GM18502 (cell line): Measurements from ENCODE around the gene TNFAIP8L2.

ENCODE experiments used
- ATAC-seq: cut with Tn5 transposase; IDR thresholded peaks from one replicate; pipeline ENCODE4 v1.9.1; 2021; ENCODE audit warnings: mild to moderate bottlenecking; ENCODE audit not compliant: unreplicated experiment, poor library complexity

Gene TNFAIP8L2

DNA sequence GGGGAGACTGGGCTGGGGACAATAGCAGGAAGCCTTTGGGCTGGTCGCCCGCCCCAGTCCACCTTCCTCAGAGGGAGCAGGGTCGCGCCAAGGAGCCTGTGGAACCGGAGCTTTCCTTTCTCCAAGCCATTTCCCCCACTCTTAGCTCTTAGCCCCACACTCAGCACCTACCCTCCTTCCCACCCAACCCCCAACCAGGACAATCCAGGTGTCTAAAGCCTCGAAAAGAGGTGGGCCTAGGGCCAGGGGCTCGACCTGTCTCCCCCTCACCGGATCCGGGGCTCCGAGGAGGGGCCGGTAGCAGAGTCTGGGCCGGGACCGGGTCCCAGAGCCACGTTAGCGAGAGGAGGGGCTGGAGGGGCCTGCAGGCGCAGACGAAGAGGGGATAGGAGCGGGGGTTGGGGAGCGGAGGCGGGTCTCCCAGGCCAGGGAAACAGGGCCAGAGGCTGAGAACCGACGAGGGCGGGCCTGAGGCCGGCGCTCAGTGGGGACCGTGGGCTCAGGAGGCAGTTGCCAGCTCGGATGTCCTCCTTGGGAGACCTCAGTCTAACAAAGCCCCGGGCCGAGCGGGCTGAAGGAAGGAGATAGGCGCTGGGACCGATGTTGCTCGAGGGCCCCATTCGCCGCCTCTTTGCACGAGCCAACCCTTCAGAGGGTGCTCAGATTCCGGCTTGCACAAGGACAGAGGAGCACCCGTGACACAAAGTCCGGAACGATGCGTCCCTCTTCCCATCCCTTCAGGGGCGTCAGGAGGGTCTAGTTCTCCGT lies 11.0 kb upstream of the TNFAIP8L2 start:
- no peak for ATAC-seq

DNA sequence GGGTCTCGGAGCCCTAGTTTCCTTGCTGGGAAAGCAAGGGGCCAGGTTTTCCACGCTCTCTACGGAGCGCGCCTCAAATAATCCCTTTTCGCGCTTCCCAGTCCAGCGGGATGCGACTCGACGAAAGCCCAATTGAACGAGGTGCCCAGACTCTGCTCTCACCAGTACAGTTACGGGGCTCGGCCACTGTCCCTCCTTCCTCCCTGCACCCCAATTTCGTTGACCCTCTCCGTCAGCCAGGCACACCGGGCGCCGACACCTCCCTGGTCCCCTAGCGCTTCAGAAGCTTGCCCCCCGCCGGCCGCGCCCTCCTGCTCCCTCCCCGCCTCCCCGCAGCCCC lies 10.4 kb upstream of the TNFAIP8L2 start:
- ATAC-seq: no peak

DNA sequence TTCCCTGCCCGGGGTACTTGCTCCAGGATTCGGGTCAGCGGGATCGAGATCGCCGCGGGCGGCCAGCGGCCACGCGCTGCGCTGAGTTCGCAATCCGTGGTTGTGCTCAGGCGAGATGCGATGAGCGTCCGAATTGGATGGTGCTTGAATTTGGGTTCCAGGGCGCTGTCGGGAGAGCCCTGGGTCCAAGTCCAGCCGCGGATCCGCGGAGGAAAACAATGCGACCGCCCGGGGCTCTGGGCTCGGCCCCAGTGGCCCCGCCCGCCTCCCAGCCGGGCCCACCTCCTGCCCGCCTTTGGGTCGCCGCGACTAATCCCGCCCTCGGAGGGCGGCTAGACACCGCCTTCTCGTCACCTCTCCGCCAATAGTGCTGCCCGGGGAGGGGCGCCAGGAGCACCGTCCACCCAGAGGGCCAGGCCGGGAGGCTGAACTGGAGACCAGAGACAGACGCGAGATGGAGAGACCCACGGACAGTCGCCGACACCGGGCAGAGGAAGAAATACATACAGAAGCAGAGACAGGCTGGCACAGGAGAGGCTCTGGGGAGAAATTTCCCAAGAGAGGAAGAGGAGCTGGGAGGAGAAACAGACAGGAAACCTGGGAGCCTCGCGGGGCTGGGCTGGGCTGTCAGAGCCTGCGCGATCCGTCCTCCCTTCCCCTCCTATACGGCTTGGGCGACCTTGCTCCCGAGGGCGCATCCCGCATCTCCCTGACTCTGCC lies 9.9 kb upstream of the TNFAIP8L2 start, which contains the start of gene SEMA6C:
Gene SEMA6C (minus strand): TSS at position 220 of the 720 bp plus-strand sequence. CDS start 4,010 bp downstream, outside the sequence.
- peak; percentile 98 for ATAC-seq

DNA sequence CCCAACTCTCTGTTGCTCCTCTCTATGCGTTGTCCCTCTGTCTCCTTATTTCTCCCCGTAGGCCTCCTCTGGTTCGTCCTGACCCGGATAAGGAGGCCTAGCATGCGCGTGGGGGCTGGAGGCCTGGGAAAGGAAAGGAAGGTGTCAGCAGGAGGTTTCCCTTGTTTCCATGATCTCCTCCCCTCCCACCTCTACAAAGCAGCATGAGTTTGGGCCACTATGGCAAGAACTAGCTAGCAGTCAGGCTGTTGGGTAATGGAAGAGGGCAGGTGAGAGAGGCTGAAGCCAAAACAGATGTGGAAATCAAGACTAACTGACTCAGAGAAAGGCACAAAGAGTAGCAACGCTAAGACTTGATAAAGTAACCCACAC lies 9.3 kb upstream of the TNFAIP8L2 start:
- ATAC-seq: no peak

DNA sequence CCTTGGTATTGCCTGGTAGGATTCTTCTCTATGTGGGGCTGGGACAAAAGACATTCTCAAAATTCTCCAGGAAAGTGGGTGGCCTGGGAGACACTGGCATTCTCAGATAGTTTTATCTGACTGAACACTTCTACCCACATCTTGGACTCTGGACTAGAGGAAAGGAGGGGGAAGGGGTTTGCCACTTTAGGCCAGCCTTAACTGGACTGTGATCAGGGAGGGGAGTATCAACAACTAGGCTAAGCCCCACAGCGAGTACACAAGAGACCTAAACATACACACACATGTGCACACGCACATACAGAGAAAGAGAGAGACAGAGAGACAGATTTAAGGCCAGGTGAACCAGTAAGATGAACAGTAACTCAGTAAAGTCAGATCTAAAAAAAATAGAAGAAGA lies 8.8 kb upstream of the TNFAIP8L2 start:
- ATAC-seq: no peak

DNA sequence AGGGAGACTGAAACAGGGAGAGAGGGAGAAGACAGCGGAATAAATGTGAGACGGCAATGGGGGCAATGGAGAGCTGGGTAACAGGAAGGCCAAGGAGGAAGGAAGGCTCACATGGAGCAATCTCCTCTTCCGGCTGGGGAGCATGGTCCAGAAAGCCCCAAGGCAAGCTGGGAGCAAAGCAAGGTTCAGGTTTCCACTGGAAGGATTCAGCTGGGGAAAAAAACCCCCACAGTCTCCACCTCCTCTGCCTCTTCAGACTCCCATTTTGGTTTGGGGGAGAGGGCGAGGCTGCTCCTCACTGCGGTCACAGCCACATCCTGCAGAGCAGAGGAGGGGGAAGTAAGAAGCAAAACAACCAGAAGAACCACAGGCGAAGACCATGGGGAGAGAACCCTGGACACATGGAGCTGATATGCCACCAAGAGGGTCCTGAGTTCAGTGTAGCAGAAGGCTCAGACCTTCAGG lies 650 bp downstream of the TNFAIP8L2 start:
- ATAC-seq: no peak

DNA sequence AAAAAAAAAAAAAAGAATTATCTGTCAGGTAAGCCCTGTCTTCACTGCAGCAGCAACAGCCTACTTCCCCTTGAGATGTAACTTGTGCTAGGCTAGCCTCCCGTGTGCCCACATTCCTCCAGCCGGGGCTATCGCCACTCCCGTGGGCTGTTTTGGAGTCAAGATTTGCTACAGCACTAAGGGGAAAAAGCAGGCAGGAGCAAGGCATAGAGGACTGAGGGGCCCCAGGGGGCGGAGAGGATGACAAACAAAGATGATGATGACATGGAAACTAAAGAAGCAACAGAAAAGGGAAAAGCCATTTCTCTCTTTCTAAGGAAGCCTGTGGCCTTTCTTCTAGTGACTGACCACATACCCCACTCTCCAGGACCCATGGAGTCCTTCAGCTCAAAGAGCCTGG lies 1.9 kb downstream of the TNFAIP8L2 start:
- ATAC-seq: no peak

DNA sequence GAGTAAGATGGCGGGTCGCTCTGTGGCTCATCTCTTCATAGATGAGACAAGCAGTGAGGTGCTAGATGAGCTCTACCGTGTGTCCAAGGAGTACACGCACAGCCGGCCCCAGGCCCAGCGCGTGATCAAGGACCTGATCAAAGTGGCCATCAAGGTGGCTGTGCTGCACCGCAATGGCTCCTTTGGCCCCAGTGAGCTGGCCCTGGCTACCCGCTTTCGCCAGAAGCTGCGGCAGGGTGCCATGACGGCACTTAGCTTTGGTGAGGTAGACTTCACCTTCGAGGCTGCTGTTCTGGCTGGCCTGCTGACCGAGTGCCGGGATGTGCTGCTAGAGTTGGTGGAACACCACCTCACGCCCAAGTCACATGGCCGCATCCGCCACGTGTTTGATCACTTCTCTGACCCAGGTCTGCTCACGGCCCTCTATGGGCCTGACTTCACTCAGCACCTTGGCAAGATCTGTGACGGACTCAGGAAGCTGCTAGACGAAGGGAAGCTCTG lies 2.4 kb downstream of the TNFAIP8L2 start:
- no peak for ATAC-seq

DNA sequence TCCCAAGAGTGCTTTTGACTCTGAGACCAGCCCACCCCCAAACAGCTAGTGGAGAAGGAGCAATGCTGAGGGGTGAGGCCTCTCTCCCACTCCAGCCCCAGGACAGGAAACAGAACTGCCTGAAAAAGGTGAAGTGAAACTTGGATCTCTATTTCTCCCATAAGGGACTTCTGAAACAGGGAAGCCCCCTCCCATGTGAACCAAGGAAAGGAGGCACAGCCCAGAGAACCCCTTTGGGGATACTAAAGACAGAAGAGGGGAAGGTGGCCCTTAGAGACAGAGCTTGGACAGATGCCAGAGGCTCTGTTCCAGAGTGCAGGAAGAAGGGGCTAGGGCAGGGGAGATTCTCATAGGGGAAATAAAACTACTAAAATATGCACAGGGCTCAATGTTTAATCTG lies 2.9 kb downstream of the TNFAIP8L2 start:
- ATAC-seq: no peak

DNA sequence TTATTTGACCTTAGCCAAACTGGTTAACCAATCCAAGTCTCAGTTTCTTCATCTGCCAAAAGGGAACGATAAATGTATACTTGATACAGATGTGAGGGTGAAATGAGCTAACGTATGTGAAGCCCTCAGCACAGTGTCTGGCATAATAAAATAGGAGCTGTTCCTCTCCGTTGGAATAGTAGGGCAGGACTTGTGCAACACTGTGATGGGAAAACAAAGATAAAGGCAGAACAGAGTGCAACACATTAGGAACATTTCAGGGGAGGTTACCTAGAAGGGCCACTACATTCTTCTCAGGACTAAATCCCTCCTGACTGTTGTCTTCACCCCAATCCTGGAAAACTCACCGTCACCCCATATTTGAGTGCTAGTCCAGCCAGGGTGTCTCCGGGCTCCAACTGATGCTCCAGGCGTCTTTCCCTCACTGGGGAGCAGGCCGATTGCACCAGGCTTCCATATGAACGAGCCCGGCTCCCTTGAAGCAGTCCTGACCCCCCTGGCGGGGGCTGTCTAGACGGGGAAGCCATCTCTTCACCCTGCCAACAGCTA lies 8.4 kb downstream of the TNFAIP8L2 start:
- ATAC-seq: no peak

DNA sequence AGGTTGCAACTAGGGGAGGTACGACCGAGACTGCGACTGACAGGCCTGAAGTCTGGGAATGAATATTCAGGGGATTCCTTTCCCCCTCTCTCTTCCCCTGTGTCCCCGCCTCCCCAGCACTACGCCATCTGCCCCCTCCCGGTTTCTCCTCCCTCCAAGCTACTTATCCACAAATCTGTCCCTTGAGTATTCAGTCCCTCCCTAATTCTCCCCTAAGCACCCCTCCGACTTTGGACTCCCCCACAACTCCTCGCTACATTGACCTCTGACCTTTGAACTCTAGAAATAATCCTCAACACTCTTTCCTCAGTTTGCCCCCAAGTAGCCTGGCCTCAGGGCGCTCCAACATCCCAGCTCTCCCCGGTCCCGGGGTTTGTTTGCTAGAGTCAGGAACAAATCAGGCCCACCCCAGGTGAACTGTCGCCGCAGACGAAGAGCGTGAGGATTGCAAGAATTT lies 8.9 kb downstream of the TNFAIP8L2 start:
- no peak for ATAC-seq

DNA sequence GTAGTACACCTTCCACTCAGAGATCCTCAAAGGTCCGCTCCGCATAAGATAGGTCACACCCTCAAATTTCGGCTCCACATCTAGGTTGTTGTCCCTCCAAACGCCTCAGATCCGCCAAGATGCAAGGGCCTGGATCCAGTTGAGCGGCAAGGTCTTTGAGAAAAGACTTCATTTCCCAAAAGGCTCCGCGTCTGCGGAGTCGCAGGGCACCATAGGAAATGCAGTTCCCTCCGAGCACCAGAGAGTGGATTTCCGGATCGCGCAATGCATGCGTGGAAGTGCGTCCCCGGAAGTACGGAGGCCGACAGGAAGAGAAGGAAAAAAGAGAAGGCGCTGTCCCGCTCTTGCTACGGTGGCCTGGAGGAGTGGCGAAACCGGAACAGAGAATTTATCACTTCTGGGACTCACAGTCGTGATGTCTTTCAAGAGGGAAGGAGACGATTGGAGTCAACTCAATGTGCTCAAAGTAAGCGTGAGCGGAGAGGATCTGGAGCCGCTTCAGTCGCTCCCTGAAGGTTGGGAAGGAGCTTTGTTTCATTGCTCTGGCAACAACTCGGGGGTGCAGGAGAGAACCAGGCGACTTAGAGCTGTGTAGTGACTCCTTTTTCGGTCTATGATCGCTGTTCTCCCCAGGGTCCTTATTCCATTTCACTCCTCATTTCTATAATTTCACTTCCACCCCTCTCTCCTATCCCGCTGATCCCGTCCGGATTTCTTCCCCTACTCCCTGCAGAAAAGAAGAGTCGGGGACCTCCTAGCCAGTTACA lies 9.5 kb downstream of the TNFAIP8L2 start, which contains the start of the genes LYSMD1 and SCNM1:
Gene LYSMD1 (minus strand): TSS at position 165 of the 767 bp plus-strand sequence. CDS start 644 bp downstream, outside the sequence.
Gene SCNM1 (plus strand): TSS at position 407 of the 767 bp plus-strand sequence. CDS start 9 bp downstream, at position 416.
- peak; percentile 89 for ATAC-seq

DNA sequence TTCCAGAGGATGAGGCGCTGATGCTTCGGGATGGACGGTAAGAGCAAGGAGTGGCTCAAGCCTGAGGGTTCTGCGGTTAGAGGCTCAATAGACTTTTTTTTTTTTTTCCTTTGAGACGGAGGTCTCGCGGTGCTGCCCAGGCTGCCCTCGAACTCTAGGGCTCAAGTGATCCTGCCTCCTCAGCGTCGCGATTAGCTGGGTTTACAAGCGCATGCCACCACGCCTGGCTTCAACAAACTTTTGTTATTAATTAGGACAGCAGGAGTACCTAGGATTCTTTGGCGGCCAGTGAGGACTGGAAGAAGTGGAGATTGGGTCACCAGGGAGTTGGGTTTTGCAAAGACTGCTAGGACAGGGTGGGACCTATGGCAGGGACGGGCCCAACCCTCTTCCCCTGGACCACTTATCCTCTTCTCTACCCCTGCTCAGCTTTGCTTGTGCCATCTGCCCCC lies 10.1 kb downstream of the TNFAIP8L2 start:
- no peak for ATAC-seq

DNA sequence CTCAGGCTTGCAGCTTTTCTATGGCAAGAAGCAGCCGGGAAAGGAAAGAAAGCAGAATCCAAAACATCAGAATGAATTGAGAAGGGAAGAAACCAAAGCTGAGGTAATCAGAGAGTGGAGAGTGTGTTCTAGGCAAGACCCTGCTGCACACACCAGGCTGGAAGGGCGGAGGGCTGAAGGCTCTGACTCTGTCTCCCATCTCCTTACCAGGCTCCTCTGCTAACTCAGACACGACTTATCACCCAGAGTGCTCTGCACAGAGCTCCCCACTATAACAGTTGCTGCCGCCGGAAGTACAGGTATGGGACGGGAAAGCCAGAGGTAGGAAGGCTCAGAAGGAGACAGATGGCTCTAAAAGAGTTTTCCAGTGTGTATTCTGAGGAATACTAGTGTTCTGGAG lies 10.7 kb downstream of the TNFAIP8L2 start:
- ATAC-seq: no peak

DNA sequence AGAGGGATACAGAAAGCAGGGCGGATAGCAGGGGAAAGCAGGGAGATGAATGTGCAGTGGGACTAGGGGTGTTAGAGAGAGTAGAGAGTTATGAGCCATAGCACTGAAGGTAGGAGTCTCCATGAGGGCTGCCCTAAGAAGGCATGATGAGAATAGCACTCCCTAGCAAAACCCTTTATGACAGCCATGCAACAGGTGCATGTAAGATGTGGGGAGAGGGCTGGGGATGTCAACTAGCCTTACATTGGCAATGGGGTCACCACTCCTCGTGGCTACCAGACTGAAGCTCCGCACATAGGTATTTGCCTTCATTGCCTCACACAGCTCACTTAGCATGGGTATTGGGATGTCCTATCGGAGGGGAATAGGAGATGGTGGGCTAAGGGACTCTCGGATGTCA lies 14.7 kb downstream of the TNFAIP8L2 start:
- ATAC-seq: no peak

DNA sequence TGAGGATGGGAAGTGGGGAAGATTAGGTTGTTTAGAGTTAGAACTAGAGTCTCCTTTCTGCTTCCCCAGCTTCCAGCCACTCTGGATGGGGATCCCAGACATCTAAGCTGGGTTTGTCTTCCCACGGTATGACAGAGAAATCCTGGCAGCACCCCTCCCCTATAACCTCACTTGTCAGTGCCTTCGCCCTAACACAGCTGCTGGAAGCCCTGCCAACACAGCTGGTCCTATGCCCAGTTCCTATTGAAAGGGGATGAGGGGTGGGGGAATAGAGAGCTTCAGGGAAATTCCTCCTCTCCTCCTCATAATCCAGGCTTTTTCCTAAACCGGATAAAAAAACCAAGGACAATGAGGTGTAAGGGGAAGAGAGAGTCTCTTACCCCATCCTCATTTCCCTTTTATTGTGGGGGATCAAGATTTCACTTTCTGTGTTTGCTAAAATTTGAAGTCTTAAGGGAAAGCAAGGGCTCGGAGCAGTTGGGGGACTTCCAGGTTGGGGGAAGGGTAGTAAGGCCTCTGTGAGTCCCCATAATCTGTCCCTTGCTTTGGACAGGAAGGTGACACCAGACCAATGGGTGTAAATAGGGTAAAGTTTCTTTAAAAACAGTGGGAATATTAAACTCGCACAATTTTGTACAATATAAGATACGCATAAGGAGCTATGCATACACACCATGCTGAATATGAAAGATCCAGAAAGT lies 18.7 kb downstream of the TNFAIP8L2 start:
- ATAC-seq: no peak

DNA sequence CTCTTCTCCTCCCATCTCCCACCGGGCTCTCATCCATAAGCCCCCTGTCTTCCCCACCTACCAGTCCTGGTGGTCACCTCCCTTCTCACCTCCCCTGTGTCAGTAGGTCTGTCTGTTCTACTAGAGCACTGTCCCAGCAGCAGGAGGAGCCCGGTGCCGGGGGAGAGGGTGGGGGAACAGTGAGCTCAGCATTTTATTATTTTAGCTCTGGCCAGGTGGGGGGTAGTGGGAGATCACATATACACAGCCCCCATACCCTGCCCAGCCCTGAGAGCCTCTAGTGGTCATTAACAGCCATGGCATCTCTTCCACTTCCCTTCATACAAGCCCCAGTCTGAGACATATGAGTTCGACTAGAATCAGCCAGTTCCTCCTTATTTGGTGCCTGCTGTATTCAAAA lies 19.4 kb downstream of the TNFAIP8L2 start, which contains the start of gene TMOD4:
Gene TMOD4 (minus strand): TSS at position 119 of the 400 bp plus-strand sequence. CDS start 1,106 bp downstream, outside the sequence.
- ATAC-seq: no peak

DNA sequence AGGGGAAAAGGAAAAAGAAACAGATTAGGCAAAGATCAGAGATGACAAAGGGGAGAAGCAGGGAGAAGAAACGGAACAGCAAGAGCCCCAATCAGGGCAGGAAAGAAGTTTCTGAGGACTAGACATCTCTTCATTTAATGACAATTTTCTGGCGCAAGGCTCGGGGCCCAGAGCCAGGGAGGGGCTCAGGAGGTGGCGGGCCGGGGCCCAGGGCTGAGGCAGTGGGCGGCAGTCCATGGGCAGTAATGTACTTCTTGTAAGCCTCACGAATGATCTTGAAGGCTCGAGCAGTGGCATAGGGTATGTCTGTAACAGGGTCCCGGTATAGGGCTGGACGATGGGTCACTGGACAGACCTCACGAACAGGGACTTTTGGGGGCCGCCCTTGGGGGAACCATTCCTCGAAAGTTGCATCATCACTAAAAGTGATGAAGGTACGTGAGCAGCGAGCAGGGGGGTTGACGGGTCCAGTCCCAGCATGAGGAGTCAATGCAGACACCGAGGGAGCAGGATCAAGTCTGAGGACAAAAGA lies 20.1 kb downstream of the TNFAIP8L2 start:
- no peak for ATAC-seq

DNA sequence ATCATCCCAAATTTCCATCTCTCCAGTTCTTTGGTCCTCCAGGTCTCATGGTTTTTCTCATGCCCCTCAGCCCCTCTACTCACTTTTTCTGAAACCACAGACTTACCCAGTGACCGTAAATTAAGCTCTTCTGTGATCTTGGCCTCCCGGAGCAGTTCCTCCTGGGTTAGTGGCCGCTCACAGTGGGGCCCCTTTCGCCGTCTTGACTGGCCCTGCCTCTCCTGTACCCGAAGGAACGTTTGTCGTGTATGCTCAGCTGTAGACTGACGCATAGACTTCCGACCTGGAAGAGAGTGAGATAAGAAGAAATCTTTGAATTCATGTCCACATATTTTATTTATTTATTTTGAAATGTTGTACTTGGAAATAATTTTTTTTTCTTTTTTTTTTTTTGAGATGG lies 27.8 kb downstream of the TNFAIP8L2 start:
- ATAC-seq: no peak
